ENCODE results near the gene ARHGAP19.
A peak's percentile ranks its signal among the peaks of the same experiment; 100 is the strongest.

Gene ARHGAP19

DNA sequence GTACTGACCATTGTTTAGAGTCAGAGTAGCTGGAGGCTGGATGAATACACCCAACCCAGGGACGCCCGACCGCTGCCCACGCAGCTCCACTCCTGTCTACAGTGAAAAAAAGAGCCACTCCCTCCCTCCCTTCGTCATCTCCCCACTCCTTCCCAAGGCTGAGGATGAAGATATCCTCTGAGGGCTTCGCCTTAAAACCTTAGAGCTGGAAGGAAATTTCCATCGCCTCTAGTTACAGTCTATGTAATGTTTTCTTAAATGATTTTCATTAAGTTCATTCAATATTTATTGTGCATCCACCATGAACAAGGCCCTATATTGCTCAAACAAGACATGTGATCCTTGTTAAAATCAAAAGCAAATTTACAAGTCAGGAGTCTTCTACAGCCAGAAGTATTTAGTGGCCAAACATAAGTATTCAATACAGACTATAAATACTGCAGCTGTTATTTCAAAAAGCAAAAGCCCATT, 95.4 kb downstream of the ARHGAP19 start:
- no peak overlapping the region for H3K4me3 ChIP-seq (ENCODE audit: control insufficient read depth, low read depth, low read length)
- TF ChIP-seq, protein P1, sequence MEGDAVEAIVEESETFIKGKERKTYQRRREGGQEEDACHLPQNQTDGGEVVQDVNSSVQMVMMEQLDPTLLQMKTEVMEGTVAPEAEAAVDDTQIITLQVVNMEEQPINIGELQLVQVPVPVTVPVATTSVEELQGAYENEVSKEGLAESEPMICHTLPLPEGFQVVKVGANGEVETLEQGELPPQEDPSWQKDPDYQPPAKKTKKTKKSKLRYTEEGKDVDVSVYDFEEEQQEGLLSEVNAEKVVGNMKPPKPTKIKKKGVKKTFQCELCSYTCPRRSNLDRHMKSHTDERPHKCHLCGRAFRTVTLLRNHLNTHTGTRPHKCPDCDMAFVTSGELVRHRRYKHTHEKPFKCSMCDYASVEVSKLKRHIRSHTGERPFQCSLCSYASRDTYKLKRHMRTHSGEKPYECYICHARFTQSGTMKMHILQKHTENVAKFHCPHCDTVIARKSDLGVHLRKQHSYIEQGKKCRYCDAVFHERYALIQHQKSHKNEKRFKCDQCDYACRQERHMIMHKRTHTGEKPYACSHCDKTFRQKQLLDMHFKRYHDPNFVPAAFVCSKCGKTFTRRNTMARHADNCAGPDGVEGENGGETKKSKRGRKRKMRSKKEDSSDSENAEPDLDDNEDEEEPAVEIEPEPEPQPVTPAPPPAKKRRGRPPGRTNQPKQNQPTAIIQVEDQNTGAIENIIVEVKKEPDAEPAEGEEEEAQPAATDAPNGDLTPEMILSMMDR (IDR thresholded peaks at IDR 0.05; ENCODE audit: control insufficient read depth, insufficient read depth, low read depth, low read length, missing control alignments) = no peak
- DNase-seq (ENCODE audit: low read depth) = no peak

DNA sequence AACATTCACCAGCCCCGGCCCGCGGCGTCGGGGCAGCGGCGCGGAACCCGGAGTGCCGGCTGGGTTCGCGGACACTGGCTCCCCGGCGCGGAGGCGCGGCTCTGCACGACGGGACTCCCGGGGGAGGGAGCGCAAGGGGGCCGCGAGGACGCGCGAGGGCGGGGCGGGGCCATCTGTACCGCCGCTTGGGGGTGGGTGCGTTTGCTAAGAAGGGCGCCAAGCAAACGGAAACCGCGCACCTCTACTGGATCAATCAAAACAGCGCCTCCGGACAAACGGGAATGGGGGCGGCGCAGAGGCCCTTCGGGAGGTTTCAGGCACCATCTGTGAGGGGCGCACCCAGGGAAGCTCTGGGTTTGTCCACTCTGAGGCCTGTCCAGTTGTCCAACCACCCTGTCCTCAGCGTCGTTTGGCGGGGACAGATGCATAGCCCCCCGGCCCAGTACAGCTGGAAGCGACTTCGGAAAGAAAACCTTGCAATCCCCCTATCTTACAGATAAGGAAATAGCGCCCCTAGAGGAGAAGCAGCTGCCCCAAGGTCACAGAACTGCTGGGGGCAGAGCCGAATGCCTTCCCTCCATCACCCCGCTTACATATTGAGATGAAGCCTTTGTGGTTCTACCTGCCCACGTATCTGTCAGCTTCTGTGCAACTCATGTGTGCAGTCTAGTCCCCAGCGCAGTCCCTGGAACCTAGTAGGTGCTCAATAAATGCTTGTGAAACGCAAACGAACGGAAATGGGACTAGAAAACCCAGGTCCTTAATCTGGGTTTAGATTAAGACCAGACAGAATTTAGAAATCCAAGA, 96.0 kb downstream of the ARHGAP19 start:
- peak overlapping the region; percentile 43 for H3K4me3 ChIP-seq (ENCODE audit: control insufficient read depth, low read depth, low read length)
- TF ChIP-seq, protein P1 (IDR thresholded peaks at IDR 0.05; ENCODE audit: control insufficient read depth, insufficient read depth, low read depth, low read length, missing control alignments) = peak; percentile 72
- no peak for DNase-seq (ENCODE audit: low read depth)

DNA sequence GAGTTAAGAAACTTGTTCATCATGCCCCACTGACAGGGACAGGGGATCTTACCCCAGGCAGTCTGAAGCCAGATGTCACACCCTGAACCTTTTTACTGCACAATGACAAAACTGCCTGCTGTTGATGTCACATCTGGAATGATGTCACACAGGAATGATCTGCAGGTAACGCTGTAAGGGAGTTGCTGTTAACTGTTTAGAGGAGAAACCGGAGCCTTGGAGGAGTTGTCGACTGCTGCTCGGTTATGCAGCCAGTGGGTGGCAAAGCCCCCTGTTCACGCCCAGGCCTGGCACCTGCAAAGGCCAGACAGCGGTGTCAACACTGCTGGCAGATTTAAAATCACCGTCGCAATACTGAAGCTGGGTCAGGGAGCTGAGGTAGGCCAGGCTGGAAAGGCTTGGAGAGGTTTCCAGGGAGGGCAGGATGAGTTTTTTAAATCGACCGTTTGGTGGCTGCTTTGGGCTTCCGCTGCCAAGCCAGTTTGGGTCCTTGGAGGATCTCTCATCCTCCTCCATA, 96.7 kb downstream of the ARHGAP19 start:
- peak overlapping the region; percentile 16; the same call in 1 of the 2 replicates for H3K4me3 ChIP-seq (ENCODE audit: control insufficient read depth, low read depth, low read length)
- TF ChIP-seq, protein P1 (IDR thresholded peaks at IDR 0.05; ENCODE audit: control insufficient read depth, insufficient read depth, low read depth, low read length, missing control alignments) = no peak
- DNase-seq (ENCODE audit: low read depth) = no peak

DNA sequence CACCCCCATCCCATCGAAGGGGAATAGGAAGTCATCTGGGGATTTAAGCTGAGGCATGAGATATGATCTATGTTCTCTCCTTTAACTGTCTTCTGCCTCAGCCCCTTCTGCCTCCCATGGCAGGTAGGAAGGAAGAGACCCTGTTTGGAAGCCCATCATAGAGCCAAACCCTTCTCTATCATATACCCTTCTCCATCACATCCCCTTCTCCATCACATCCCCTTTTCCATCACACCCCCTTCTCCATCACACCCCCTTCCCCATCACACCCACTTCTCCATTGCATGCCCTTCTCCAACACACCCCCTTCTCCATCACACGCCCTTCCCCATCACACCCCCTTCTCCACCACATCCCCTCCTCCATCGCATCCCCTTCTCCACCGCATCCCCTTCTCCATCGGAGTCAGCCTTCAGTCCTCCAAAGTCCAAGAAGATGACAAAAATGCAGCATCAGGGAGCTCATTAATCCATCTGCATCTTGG, 99.4 kb downstream of the ARHGAP19 start:
- TF ChIP-seq, protein P1 (IDR thresholded peaks at IDR 0.05; ENCODE audit: control insufficient read depth, insufficient read depth, low read depth, low read length, missing control alignments) = no peak
- no peak for DNase-seq (ENCODE audit: low read depth)
- H3K4me3 ChIP-seq (ENCODE audit: control insufficient read depth, low read depth, low read length) = no peak overlapping the region

DNA sequence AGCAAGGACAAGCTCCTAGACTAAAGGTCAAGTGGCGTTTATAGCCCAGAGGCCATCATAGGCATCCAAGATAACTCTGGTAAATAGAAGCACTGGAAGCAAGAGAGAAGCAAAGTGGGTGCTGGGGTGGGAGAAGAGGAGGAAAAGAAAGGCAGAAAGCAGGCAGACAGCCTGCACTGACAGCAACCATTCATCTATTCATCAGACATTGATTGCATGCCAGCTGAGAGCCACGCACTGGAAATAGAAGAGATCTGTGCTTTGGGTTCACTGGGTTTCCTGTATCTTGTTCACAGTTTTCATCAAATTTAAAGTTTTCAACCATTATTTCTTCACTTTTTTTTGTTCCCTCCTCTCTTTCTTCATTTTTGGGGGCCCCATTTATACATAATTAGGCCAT, 102.0 kb downstream of the ARHGAP19 start:
- TF ChIP-seq, protein P1 (IDR thresholded peaks at IDR 0.05; ENCODE audit: control insufficient read depth, insufficient read depth, low read depth, low read length, missing control alignments) = no peak
- H3K4me3 ChIP-seq (ENCODE audit: control insufficient read depth, low read depth, low read length) = no peak overlapping the region
- DNase-seq (ENCODE audit: low read depth) = no peak

DNA sequence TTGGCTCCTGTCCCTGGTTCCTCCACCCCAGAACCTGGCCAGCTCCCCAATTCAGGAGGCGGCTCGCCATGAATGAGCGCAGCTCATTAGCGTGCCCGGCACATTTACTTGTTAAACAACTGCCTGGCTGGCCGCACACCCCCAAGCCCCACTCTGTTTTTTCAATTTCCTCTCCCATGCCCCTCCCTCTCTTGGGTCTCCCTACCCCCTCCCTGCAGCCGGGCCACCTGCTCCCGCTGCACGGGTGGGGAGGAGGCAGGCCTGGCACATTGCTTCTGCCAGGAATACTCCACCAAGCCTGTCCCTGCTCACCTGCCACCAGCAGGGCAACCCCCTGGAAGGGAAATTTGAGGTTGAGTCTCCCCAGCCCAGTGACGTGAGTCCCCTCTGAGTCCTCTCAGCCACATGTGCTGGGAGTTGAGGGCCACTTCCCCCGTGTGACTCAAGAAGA, 104.2 kb downstream of the ARHGAP19 start:
- no peak overlapping the region for H3K4me3 ChIP-seq (ENCODE audit: control insufficient read depth, low read depth, low read length)
- TF ChIP-seq, protein P1 (IDR thresholded peaks at IDR 0.05; ENCODE audit: control insufficient read depth, insufficient read depth, low read depth, low read length, missing control alignments) = no peak
- no peak for DNase-seq (ENCODE audit: low read depth)
